Esophagus squamous epithelium (tissue), 4 donors: Measurements from ENCODE around the gene THBS2.

Source experiments
- POLR2A ChIP-seq, 4 donors: fragments of 450-650 bp; IDR thresholded peaks; one replicate each; pipeline ENCODE4 v1.6.1; 2017; ENCODE audit warnings: antibody characterized with exemption in 4 of 4, mild to moderate bottlenecking in 4 of 4, moderate library complexity in 3 of 4
- TF ChIP-seq, protein P1 (sequence below), 6 experiments: fragments of 450-650 bp in 4 of 6; fragments of 200-600 bp in 2 of 6; sonication (generic) in 2 of 6; IDR thresholded peaks; one replicate each; pipeline ENCODE4 v1.5.1; 2016 to 2019; ENCODE audit warnings: antibody characterized with exemption in 6 of 6, mild to moderate bottlenecking in 4 of 6, moderate library complexity in 4 of 6

DNA sequence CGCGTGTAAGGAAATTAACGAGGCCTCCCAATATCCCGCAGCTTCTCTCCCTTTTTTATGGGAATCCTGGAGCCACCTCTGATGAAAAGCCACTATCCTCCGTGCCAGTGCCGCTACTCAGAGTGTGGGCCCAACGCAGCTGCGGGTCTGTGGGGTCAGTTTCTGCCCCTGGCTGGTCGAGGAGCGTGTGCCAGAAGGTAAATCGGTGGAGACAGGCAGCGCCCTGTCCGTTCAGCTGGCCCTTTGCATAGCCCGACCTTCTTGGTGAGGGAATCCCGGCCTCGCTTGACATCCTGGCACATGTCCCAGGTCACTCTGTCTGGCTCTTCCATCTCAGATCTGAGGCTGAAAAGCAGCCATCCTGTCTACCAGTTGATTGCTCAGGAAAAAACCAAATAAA is 4.6 kb downstream of the THBS2 start:
- TF ChIP-seq, protein P1, sequence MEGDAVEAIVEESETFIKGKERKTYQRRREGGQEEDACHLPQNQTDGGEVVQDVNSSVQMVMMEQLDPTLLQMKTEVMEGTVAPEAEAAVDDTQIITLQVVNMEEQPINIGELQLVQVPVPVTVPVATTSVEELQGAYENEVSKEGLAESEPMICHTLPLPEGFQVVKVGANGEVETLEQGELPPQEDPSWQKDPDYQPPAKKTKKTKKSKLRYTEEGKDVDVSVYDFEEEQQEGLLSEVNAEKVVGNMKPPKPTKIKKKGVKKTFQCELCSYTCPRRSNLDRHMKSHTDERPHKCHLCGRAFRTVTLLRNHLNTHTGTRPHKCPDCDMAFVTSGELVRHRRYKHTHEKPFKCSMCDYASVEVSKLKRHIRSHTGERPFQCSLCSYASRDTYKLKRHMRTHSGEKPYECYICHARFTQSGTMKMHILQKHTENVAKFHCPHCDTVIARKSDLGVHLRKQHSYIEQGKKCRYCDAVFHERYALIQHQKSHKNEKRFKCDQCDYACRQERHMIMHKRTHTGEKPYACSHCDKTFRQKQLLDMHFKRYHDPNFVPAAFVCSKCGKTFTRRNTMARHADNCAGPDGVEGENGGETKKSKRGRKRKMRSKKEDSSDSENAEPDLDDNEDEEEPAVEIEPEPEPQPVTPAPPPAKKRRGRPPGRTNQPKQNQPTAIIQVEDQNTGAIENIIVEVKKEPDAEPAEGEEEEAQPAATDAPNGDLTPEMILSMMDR (IDR thresholded peaks at IDR 0.05), result no peak
- TF ChIP-seq POLR2A (IDR thresholded peaks at IDR 0.05), result no peak
